Activated CD4-positive, alpha-beta T cell treated with anti-CD3 and anti-CD28 coated beads, Interleukin-2, amount 50 U/mL, for 24 hours (primary cell): ENCODE data around the gene NRARP.
"Not testable (repeated sequence)": the region's sequence is repeated elsewhere in the genome, so short reads cannot be mapped to it uniquely, and the experiment has no call there.

Experiments used
- DNase-seq, 2 donors: peaks; one replicate each; pipeline ENCODE4 v3.0.0-alpha.2; 2020; ENCODE audit warnings: low read depth in 1 of 2, low spot score in 1 of 2

NRARP gene, protein sequence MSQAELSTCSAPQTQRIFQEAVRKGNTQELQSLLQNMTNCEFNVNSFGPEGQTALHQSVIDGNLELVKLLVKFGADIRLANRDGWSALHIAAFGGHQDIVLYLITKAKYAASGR

DNA sequence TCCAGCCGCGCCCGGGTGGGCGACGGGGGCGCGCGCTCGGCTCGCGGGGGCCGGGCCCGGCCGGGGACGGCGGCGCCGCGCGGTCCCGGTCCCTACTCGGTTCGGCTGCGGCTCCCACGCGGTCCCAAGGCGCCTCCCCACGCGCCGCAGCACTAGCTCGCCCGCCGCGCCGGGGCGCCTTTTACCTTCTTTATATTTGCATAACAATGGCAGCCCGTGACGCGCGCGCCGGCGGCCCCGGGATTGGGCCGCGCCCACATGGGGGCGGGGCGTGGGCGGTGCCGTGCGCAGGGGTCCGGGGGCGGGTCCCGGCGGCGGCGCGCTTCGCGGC is at the start of gene NRARP:
NRARP (minus strand) TSS at position 154 of the 331 bp plus-strand sequence. CDS start 343 bp downstream, outside the sequence.
- DNase-seq: peak; percentile 85 to 90

DNA sequence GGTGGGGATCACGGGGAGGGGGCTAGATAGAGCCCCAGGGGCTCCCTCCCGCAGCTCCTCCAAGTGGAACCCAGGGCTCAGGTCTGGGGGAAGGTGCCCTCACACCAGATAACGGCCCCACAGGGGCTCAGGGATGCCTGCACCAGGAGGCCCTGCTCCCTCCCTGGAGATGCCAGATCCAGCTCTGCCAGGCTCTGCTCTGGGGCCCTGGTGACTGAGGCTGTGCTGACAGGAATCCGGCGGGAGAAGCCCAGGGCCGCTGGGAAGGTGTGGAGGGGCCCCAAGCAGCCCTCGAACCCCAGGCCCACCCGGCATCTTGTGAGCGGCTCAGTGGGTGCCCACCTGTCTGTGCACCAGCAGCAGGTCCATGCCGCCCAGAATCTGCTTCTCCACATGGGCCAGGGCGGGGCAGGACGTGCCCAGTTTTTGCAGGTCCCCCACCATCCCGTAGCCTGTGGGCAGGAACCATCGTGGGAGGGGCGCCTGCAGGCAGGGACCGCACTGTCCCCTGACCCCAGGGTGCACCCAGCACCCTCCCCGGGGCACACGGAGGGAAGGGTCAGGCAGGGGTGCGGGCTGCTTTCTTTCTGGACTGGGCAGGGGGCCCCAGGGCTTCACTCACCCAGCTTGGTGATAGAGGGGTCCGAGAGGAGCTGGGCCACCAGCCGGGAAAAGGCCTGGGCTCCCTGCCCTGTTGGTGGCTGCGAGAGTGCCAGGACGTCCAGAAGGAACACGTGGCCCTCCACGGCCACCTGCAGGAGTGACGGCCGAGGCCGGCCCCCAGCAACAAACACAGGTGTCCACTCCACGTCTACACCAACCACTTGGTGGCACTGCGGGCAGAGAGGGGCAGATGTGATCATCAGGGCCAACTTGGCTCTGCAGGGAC is 48.9 kb upstream of the NRARP start:
- DNase-seq: no peak

DNA sequence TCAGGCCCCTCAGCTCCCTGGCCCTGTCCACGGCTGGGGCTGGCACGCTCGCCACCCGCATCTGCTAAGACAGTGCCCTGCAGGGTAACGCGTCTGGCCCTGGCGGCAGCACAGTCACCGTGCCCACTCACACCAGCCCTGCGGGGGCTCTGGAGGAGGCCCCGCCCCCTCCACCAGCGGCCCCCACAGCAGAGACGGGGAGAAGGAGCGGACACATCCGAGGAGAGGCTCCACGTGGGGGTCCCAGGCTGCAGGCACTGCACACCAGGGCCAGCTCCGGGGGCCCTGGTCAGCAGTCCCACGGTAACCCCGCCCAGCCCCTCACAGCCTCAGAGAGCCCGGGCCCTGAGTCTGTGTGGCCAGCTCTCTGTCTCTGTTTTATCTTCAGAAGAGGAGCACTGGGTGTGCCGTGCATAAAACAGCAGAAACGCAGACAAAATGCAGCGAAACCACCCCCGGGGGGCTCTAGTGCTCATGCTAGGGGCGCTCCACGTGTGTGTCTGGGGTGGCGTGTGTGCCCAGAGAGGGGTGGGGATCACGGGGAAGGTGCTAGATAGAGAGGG is 47.5 kb upstream of the NRARP start:
- no peak for DNase-seq

DNA sequence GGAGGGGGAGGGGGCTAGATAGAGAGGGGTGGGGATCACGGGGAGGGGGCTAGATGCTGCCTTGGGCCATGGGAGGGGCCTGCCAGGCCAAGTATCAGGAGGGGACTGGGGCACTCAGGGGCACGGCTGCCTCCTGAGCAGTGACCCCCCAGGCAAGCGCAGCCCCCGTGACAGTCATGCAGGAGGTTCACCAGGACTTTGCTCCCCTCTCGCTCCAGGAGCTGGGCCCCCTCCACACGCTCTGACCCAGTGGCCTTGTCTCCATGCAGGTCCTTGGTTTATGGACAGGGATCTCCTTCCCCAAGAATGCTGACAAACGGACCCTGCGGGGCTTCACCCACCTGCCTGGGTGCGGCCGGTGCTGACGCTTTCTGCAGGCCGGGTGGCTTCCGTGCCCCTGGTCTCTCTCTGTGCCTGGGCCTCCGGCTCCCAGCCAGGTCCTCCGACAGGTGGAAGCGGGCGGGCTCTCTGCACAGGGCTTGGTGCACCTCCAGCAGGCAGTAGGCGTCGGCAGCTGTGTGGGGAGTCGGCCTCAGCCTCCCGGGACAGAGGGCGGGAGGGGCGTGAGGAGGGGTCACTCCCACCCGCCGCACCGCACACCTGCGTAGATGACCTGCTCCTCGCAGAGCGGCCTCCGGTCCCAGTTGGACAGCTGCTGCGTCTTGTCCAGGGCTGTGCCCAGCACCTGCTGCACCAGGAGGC is 46.8 kb upstream of the NRARP start:
- DNase-seq: no peak

DNA sequence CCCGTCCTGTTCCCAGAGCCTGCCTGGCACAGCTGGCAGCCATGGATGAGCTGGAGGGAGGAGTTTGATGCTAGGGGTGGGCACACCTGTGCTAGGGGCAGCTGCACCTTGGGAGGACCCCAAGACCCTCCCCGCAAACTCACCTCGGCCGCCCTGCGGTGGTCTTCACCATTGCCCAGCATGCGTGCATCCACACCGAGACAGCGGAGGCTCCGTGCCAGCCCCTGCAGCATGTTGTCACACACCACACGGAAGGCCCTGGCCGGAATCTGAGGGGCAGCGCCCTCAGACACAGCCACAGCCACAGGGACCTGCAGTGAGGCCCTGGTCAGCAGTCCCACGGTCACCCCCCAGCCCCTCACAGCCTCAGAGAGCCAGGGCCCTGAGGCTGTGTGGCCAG is 45.9 kb upstream of the NRARP start:
- DNase-seq: no peak

DNA sequence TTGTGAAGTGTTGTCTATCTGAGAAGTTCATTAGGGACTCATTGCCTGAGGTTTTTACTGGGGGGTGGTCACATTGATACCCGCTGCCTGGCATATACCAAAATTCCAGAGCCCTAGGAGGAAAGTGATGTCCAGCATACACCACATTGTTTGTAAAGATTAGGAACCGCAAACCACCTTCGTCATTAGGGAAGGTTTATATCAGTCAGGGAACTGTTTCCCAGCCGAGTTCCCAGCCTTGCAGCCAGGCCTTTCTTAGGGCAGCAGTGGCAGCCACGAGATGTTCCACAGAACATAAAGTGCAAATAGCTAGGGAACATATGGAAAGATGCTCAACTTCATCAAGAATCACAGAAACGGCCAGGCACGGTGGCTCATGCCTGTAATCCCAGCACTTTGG is 40.4 kb upstream of the NRARP start:
- no peak for DNase-seq

DNA sequence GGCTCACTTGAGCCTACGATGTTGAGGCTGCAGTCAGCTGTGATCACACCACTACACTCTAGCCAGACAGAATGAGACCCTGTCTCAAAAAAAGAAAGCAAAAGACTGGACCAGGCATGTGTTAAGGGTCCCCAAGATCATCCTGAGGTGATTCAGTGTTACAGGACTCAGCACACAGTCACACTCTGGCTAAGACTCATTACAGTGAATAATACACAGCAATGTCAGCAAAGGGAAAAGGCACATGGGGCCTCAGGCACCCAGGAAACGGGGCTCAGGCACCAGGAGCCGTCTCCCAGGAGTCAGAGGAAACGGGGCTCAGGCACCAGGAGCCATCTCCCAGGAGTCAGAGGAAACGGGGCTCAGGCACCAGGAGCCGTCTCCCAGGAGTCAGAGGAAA is 39.2 kb upstream of the NRARP start:
- DNase-seq: no peak

DNA sequence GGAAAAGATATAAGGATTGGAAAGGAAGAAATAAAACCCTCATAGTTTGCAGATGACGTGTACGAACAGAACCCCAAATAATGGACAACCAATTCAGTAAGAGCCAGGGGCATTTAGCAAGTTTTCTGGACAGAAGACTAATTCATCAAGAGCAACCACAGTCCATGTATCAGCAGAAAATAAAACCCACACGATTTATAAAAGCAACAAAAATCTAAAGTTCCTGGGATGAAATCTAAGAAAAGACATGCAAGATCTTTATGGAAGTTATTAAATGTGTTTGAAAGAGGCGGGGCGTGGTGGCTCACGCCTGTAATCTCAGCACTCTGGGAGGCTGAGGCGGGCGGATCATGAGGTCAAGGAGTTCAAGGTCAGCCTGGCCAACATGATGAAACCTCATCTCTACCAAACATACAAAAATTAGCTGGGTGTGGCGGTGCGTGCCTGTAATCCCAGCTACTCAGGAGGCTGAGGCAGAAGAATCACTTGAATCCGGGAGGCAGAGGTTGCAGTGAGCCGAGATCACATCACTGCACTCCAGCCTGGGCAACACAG is 37.9 kb upstream of the NRARP start:
- DNase-seq: not testable (repeated sequence)

DNA sequence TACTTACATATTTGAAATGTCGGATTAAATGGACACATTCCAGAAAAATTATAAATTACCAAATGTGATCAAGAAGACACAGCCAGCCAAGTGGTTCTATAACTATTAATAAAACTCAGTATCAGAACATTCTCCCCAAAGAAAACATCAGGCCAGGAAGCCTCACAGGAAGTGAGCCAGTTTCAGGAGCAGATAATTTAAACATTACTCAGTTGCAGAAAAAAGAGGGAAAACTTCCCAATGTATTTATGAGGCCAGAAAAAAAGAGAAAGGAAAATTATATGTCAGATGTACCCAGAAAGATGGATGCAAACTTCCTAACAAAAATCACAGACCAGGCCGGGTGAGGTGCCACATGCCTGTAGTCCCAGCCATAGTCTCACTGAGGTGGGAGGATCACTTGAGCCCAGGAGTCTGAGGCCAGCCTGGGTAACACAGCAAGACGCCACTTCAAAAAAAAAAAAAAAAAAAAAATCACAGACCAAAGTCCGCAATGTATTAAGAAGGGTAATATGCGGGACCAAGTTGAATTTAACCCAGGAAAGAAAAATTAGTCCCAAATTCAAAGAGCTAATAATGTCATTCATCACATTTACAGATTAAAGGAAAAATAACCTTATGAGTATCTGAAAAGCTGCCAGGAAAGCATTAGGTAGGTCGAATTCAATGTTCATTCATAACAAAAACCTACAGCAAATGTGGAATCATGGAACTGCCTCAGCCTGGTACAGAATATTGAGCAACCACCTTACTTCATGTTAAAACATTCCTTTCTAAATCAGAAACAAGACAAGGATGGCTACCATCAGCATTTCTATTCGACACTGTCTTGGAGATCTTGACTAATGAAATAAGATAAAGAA is 37.2 kb upstream of the NRARP start:
- DNase-seq: no peak

DNA sequence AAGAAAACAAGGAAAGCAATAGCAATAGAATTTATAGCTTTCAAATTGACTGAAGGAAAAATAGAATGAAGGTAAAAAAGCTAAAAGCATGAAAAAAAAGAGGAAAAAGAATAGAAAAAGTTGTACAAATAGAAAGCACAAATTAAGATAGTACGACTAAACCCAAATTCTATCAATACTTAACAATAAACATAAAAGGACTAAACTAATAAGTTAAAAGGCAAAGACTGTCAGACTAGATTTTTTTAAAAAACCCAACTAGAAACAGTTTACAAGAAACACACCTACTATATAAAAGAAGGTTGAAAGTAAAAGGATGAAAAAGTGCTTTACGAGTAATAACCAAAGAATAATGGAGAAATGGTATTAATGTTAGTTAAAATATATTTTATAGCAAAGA is 34.7 kb upstream of the NRARP start:
- DNase-seq: no peak

DNA sequence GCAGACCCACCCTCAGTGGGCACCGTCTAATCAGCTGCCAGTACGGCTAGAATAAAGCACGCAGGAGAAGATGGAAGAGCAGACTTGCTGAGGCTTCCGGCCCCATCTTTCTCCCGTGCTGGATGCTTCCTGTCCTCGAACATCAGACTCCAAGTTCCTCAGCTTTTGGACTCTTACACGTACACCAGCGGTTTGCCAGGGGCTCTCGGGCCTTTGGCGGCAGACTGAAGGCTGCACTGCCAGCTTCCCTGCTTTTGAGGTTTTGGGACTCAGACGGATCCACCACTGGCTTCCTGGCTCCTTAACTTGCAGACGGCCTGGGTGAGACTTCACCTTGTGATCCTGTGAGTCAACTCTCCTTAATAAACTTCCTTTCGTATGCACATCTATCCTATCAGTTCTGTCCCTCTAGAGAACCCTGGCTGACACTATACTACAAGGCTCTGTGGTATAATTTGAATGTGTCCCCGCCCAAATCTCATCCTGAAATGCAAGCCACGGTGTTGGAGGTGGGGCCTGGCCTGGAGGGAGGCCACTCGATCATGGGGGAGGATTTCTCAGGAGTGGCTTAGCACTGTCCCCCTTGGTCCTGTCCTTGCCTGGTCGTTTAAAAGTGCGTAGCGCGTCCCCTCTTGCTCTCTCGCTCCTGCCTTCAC is 31.1 kb upstream of the NRARP start:
- no peak for DNase-seq

DNA sequence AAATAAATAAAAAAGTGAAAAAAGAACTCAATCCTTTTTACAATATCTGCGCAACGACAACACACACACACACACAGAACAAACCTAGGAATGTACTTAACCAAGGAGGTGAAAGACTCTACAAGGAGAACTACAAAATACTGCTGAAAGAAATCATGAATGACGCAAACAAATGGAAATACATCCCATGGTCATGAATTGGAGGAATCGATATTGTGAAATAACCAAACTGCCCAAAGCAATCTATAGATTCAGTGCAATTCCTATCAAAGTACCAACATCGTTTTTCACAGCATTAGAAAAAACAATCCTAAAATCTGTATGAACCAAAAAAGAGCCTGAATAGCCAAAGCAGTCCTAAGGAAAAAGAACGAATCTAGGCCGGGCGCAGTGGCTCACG is 29.9 kb upstream of the NRARP start:
- no peak for DNase-seq

DNA sequence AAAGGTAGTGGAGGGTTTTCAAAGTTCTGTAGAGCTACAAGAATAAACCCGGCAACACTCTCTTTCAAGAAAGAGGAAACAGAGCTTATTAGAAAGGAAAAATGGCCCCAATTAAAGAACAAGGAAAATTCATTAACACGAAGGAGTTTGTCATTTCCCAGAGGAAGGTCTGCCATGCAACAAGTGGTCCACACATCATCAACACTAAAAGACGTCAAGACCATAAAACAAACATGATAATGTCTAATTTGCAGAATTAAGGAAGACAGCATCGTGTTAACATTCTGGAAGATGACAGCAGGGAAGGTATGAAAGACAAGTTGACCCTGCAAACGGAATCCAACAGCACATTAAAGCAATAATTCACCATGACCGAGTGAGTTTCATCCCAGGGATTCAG is 28.6 kb upstream of the NRARP start:
- no peak for DNase-seq

DNA sequence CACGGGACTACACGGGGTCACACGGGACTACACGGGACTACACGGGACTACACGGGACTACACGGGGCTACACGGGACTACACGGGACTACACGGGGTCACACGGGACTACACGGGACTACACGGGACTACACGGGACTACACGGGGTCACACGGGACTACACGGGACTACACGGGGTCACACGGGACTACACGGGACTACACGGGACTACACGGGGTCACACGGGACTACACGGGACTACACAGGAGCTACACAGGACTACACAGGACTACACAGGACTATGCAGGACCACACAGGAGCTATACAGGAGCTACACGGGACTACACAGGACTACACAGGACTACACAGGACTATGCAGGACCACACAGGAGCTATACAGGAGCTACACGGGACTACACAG is 27.5 kb upstream of the NRARP start:
- DNase-seq: not testable (repeated sequence)

DNA sequence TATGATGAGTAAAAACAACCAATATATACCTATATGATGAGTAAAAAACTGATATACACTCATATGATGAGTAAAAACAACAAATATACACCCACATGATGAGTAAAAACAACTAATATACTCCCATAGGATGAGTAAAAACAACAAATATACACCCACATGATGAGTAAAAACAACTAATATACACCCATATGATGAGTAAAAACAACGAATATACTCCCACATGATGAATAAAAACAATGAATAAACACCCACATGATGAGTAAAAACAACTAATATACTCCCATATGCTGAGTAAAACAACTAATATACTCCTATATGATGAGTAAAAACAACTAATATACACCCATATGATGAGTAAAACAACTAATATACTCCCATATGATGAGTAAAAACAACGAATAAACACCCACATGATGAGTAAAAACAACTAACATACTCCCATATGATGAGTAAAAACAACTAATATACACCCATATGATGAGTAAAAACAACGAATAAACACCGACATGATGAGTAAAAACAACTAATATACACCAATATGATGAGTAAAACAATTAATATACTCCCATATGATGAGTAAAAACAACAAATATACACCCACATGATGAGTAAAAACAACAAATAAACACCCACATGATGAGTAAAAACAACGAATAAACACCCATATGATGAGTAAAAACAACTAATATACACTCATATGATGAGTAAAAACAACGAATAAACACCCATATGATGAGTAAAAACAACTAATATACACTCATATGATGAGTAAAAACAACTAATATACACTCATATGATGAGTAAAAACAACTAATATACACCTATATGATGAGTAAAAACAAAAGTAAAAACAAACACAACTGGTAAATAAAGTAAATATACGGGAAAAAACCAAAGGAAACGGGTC is 25.8 kb upstream of the NRARP start:
- DNase-seq: not testable (repeated sequence)

DNA sequence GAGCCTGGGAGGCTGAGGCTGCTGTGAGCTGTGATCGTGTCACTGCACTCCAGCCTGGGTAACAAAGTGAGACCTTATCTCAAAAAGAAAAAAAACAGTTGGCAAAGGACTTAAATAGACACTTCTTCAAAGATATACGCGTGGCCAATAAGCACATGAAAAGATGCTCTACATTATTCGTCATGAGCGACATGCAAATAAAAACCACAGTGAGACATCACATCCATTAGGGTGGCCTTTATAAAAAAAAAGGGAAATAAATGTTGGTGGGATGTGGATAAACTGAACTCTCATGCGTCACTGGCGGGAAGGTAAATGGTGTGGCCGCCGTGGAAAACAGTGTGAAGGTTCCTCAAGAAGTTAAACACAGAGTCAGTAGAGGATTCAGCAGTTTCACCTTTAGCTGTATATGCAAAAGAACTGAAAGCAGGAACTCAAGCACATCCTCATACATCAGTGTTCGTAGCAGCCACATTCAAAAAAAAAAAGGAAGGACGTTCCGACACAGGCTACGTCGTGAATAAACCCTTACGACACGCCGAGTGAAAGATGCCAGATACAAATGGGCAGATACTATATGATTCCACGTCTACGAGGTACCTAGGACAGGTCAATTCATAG is 24.5 kb upstream of the NRARP start:
- no peak for DNase-seq

DNA sequence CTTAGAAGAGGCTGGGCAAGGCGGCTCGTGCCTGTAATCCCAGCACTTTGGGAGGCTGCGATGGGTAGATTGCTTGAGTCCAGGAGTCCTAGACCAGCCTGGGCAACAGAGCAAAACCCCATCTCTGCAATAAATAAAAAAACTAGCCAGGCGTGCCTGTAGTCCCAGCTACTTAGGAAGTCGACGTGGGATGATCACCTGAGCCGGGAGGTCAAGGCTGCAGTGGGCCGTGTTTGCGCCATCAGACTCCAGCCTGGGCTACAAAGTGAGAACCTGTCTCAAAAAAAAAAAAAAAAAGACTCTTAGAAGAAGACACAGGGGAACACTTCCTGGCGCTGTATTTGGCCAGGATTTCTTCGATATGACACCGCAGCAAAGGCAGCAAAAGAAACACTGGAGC is 23.7 kb upstream of the NRARP start:
- DNase-seq: no peak

DNA sequence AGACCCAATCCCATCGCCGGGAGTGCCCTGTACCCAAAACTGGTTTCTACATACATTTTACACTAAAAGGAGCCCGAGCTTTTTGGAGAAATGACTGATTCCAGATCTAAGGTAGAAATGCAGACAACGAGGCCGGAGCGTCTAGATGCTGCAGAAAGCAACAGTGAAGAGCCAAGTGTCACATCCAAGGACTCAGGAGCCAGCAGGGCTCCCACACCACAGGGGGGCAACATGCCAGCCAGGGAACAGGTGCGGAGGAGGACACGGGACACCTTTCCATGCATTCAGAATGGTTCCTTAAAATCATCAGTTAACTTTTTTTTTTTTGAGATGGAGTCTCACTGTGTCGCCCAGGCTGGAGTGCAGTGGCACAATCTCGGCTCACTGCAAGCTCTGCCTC is 23.1 kb upstream of the NRARP start:
- no peak for DNase-seq
